ENCODE data around the gene MRPS18A. TPM values are rescaled to one million over a fixed set of nuclear protein-coding genes. Genes with fewer than 3 reads are reported as not detected.

Gene MRPS18A
- total and polyA plus RNA-seq, 2 of the 8 experiments (the other 6 are each of a cell fraction or from before 2014, with no cell fraction given) = 48.3 to 121 TPM

DNA sequence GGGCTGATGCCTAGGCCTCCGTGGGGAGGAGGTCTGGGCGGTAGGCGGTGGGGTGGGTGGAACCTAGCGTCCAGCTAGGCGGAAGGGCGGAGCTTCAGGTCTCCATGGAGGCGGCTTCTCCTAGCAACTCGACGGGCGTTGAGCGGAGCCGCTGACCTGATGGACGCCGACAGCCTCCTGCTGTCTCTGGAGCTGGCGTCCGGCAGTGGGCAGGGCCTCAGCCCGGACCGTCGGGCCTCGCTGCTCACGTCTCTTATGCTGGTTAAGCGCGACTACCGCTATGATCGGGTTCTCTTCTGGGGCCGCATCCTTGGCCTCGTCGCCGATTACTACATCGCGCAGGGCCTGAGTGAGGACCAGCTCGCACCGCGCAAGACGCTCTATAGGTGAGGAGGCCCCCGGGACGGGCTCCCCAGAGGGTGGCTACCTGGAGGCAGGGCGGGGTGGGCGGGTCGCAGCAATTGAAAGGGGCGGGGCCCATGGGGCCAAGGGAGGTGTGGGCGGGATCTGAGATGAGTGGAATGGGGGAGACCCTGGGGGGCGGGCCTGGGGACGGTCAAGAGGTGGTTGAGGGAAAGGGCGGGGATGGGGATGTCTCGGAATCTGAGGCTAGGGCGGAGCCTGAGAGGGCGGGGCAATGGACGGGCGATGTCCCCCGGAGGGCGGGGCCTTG, 42.5 kb downstream of the MRPS18A start, which contains the start of gene RSPH9:
Gene RSPH9, plus strand, starts transcription at position 97 of the 673 bp plus-strand sequence. Its CDS starts 63 bp downstream, at position 160.
- H3K23ac ChIP-seq (ENCODE audit: insufficient read length) = no peak within 1 kb of the TSS
- H3K14ac ChIP-seq (ENCODE audit: insufficient read length) = no peak within 1 kb of the TSS
- H3K4ac ChIP-seq (replicated peaks; ENCODE audit: insufficient read length, low read depth, low read length) = peak within 1 kb of the TSS; percentile 99
- H2AFZ ChIP-seq (ENCODE audit: low read length) = peak within 1 kb of the TSS; percentile 95
- H3K23me2 ChIP-seq (ENCODE audit: low read depth, low read length) = peaks cover 3% of the 10 kb centered on the region; the same call in 1 of the 2 replicates
- H2BK20ac ChIP-seq (ENCODE audit: low read length) = no peak within 1 kb of the TSS
- ChIA-PET POLR2A (ENCODE audit: partially characterized antibody) (interaction anchor here (0.8 to 8.9 kb wide), 13 partner anchors 9 to 434 kb away, joined by 3 to 79 read pairs (median 4); partner anchors contain the start of genes GTPBP2, MAD2L1BP and VEGFA), CTCF (ENCODE audit: partially characterized antibody) (interaction anchor here (0.7 to 4.5 kb wide), 10 partner anchors 8 to 270 kb away, joined by 3 to 35 read pairs (median 4); partner anchors contain the start of gene MRPS18A)
- no peak within 1 kb of the TSS; the same call in 1 of the 2 replicates for H2BK12ac ChIP-seq (ENCODE audit: low read depth, low read length)
- DNase-seq (ENCODE audit: low read depth in 1 of 2, low spot score in 2 of 2) = peak; percentile 92 to 96
- 0 out of 2 replicates have a peak, but pooled peaks cover 2% of the 10 kb centered on the region for H3K79me1 ChIP-seq (ENCODE audit: low read depth, low read length)
- peak within 1 kb of the TSS; percentile 59 for H3K56ac ChIP-seq (replicated peaks; ENCODE audit: insufficient read length, low read depth, low read length)
- H3K79me2 ChIP-seq (ENCODE audit: control insufficient read depth in 1 of 2, insufficient read depth in 2 of 2, low read length in 2 of 2) = peaks cover 0 to 5% of the 10 kb centered on the region in 2 experiments; a peak in 1 of 4 replicates
- peak within 1 kb of the TSS; percentile 78; the same call in 1 of the 2 replicates for H2BK5ac ChIP-seq (ENCODE audit: low read depth, low read length)
- H3K27ac ChIP-seq (ENCODE audit: low read depth, low read length) = no peak within 1 kb of the TSS
- peak within 1 kb of the TSS; percentile 83 for H4K8ac ChIP-seq (ENCODE audit: extremely low read depth, insufficient read depth, low read length)
- no peaks in the 10 kb centered on the region for H3K27me3 ChIP-seq (replicated peaks in 1 of 4; ENCODE audit: control insufficient read depth in 3 of 4, extremely low read depth in 1 of 4, insufficient read depth in 3 of 4, low read length in 3 of 4)
- peak within 1 kb of the TSS; percentile 49 to 71 (median 66) for H3K4me3 ChIP-seq (ENCODE audit: extremely low read depth in 1 of 4, insufficient read depth in 2 of 4, low read depth in 3 of 4, low read length in 4 of 4)
- H3K18ac ChIP-seq (ENCODE audit: extremely low read depth, low read length) = peak within 1 kb of the TSS; percentile 48
- no peak within 1 kb of the TSS for H2AK5ac ChIP-seq (ENCODE audit: low read depth, low read length)
- H3K4me2 ChIP-seq (ENCODE audit: insufficient read depth in 1 of 2, low read depth in 2 of 2, low read length in 2 of 2) = peak within 1 kb of the TSS; percentile 67 to 95
- FAIRE-seq = no peak
- peak within 1 kb of the TSS; percentile 89 for H4K5ac ChIP-seq (ENCODE audit: insufficient read length, low read depth, low read length)
- peak within 1 kb of the TSS; percentile 22 for H2BK120ac ChIP-seq (replicated peaks; ENCODE audit: low read depth, low read length)
- 2% methylated on average over 31 of the region's 52 CpGs; no CpG with 5 or more reads in 1 of the 2 experiments for WGBS, 2 experiments (ENCODE audit: extremely low coverage in 1 of 2, insufficient coverage in 1 of 2, insufficient read length in 1 of 2, insufficient replicate concordance in 2 of 2, low coverage in 1 of 2, low lambda C conversion rate in 2 of 2, missing lambda C conversion rate in 1 of 2)
- peaks cover 6 to 14% (median 11%) of the 10 kb centered on the region in 4 experiments for H3K36me3 ChIP-seq (ENCODE audit: control insufficient read depth in 2 of 4, insufficient read depth in 4 of 4, low read length in 3 of 4)
- no peaks in the 10 kb centered on the region; a peak in 1 of 7 replicates for H3K4me1 ChIP-seq (replicated peaks in 1 of 4; ENCODE audit: control insufficient read depth in 3 of 4, insufficient read depth in 4 of 4, low read length in 3 of 4)
- no peaks in the 10 kb centered on the region for H3K9me3 ChIP-seq (ENCODE audit: insufficient read depth in 2 of 2, low read depth in 1 of 2, low read length in 1 of 2)
- H4K91ac ChIP-seq (replicated peaks; ENCODE audit: insufficient read length, low read length) = peak within 1 kb of the TSS; percentile 65
- H2BK15ac ChIP-seq (ENCODE audit: low read length) = peak within 1 kb of the TSS; percentile 72; the same call in 1 of the 2 replicates
- H4K20me1 ChIP-seq (replicated peaks in 1 of 2; ENCODE audit: control insufficient read depth in 1 of 2, insufficient read depth in 2 of 2, low read length in 2 of 2) = peaks cover 0 to 3% of the 10 kb centered on the region in 2 experiments
- H3K9ac ChIP-seq (replicated peaks in 1 of 4; ENCODE audit: extremely low read depth in 1 of 4, low read depth in 3 of 4, low read length in 3 of 4) = peak within 1 kb of the TSS in 2 of 4 experiments; percentile 38 to 46; a peak in 4 of 7 replicates
- TF ChIP-seq, protein P1, sequence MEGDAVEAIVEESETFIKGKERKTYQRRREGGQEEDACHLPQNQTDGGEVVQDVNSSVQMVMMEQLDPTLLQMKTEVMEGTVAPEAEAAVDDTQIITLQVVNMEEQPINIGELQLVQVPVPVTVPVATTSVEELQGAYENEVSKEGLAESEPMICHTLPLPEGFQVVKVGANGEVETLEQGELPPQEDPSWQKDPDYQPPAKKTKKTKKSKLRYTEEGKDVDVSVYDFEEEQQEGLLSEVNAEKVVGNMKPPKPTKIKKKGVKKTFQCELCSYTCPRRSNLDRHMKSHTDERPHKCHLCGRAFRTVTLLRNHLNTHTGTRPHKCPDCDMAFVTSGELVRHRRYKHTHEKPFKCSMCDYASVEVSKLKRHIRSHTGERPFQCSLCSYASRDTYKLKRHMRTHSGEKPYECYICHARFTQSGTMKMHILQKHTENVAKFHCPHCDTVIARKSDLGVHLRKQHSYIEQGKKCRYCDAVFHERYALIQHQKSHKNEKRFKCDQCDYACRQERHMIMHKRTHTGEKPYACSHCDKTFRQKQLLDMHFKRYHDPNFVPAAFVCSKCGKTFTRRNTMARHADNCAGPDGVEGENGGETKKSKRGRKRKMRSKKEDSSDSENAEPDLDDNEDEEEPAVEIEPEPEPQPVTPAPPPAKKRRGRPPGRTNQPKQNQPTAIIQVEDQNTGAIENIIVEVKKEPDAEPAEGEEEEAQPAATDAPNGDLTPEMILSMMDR (IDR thresholded peaks at IDR 0.05; ENCODE audit: control extremely low read depth in 1 of 3, insufficient read depth in 1 of 3, low read depth in 1 of 3, low read length in 3 of 3) = no peak
- no peak for TF ChIP-seq TAF7 (optimal IDR thresholded peaks at IDR 0.05; ENCODE audit: borderline replicate concordance, low read depth, low read length)
- peak; percentile 77 for TF ChIP-seq CREB1 (IDR thresholded peaks at IDR 0.05)
- TF ChIP-seq SP2 (IDR thresholded peaks at IDR 0.05; ENCODE audit: low read length) = no peak
- TF ChIP-seq EGR1 (IDR thresholded peaks at IDR 0.05; ENCODE audit: borderline replicate concordance, low read depth, low read length) = no peak
- 0 out of 2 replicates have a peak, but pooled peaks have one; percentile 4 for TF ChIP-seq TAF1 (IDR thresholded peaks at IDR 0.05; ENCODE audit: low read depth, low read length)
- TF ChIP-seq BRCA1 (IDR thresholded peaks at IDR 0.05; ENCODE audit: low read depth, low read length) = no peak
- peak; percentile 51 to 87; a peak in 3 of 4 replicates for TF ChIP-seq SIN3A (conservative IDR thresholded peaks at IDR 0.05 in 1 of 2, IDR thresholded peaks at IDR 0.05 in 1 of 2; ENCODE audit: low read depth in 1 of 2, low read length in 2 of 2)
- TF ChIP-seq CBX8 (IDR thresholded peaks at IDR 0.05; ENCODE audit: borderline replicate concordance, low read depth, low read length) = no peak

All from H1 (cell line).